ENCODE results near the gene THUMPD1. TPM values are rescaled to one million over a fixed set of nuclear protein-coding genes. Genes with fewer than 3 reads are reported as not detected.

The THUMPD1 gene
- total and polyA plus RNA-seq, 10 of the 15 experiments (the other 5 are each of a cell fraction or from before 2014, with no cell fraction given), result 21.5 to 49.5 (median 36.9) TPM

DNA sequence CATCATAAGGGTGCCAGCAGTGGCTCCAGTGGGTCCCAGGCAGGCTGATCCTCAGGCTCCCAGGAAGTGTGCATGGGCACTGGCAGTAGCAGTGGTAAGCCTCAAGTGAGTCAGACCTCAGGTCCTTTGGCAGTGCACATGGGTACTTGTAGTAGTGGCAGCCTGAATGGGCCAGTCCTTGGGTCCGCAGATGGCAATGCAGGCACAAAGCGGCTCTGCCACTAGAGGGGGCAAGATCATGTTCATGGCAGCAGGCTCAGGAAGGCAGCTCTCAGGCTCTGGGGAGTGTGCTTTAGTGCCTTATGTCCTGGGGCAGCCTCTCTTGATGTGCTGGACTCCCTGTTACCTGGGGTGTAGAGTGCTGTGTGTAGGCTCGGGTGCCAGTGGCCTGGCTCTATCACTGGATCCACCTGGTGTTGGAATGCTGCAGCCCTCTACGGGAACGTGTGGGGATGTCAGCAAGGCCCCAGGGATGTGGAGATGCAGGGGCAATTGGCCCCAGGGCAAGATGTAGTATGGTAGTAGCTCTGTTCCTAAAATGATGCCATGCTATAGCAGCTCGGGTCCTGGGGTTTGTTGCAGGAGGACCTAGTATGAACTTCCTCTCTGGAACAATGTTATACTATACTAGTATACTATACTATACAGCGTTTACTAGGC is 33.2 kb upstream of the THUMPD1 start:
- FAIRE-seq, result peak; percentile 93

More for the DNA sequence above, 33.2 kb upstream of the THUMPD1 start:
- Histone ChIP-seq H3K4me2 (ENCODE audit: control insufficient read depth, insufficient read depth) (no peak overlapping the region), H3K4me3 (no peak overlapping the region), H3K27me3 (replicated peaks in 1 of 2; ENCODE audit: control insufficient read depth in 2 of 2, insufficient read depth in 2 of 2, low read length in 1 of 2) (no peaks in the 10 kb centered on the region), H3K4me1 (ENCODE audit: control insufficient read depth, insufficient read depth, low read length) (no peaks in the 10 kb centered on the region), H4K20me1 (ENCODE audit: control insufficient read depth, insufficient read depth) (no peaks in the 10 kb centered on the region), H3K27ac (ENCODE audit: control insufficient read depth, insufficient read depth) (no peak overlapping the region), H3K79me2 (ENCODE audit: control insufficient read depth, insufficient read depth, low read length) (no peaks in the 10 kb centered on the region), H3K9ac (ENCODE audit: control insufficient read depth, insufficient read depth, low read length) (no peak overlapping the region), H3K9me3 (replicated peaks; ENCODE audit: control insufficient read depth, insufficient read depth, low read length) (no peaks in the 10 kb centered on the region), H2AFZ (ENCODE audit: control insufficient read depth, low read depth, low read length) (no peak overlapping the region), H3K36me3 (ENCODE audit: control insufficient read depth in 2 of 2, insufficient read depth in 2 of 2, low read length in 1 of 2) (no peaks in the 10 kb centered on the region)
- CTCF ChIA-PET, result interaction anchor here (0.6 to 5.3 kb wide), 15 partner anchors 10 to 307 kb away, joined by 3 to 44 read pairs (median 3); partner anchors contain the start of genes ACSM3 and THUMPD1
- SMC1A ChIA-PET (ENCODE audit: uncharacterized antibody, unreplicated experiment), result interaction anchor here (1.2 to 2.8 kb wide), 5 partner anchors 10 to 76 kb away, joined by 3 to 14 read pairs (median 4); no protein-coding TSS in a partner anchor
- TF ChIP-seq, protein P1, sequence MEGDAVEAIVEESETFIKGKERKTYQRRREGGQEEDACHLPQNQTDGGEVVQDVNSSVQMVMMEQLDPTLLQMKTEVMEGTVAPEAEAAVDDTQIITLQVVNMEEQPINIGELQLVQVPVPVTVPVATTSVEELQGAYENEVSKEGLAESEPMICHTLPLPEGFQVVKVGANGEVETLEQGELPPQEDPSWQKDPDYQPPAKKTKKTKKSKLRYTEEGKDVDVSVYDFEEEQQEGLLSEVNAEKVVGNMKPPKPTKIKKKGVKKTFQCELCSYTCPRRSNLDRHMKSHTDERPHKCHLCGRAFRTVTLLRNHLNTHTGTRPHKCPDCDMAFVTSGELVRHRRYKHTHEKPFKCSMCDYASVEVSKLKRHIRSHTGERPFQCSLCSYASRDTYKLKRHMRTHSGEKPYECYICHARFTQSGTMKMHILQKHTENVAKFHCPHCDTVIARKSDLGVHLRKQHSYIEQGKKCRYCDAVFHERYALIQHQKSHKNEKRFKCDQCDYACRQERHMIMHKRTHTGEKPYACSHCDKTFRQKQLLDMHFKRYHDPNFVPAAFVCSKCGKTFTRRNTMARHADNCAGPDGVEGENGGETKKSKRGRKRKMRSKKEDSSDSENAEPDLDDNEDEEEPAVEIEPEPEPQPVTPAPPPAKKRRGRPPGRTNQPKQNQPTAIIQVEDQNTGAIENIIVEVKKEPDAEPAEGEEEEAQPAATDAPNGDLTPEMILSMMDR (IDR thresholded peaks at IDR 0.05 in 2 of 3, conservative IDR thresholded peaks at IDR 0.05 in 1 of 3; ENCODE audit: control insufficient read depth in 2 of 3, extremely low read depth in 1 of 3, insufficient read depth in 1 of 3, low read depth in 3 of 3, low read length in 3 of 3), result peak; percentile 82 to 92 (median 92)
- TF ChIP-seq ZNF384 (IDR thresholded peaks at IDR 0.05; ENCODE audit: borderline replicate concordance, low read depth, low read length) (no peak), SMARCA5 (IDR thresholded peaks at IDR 0.05) (0 out of 2 replicates have a peak, but pooled peaks have one; percentile 31), YY1 (IDR thresholded peaks at IDR 0.05; ENCODE audit: low read depth, low read length) (peak; percentile 54; the same call in 1 of the 2 replicates), SMC3 (IDR thresholded peaks at IDR 0.05; ENCODE audit: borderline replicate concordance, low read length) (peak; percentile 50), RAD21 (IDR thresholded peaks at IDR 0.05; ENCODE audit: insufficient read depth, low read depth, low read length) (peak; percentile 54)
- TF ChIP-seq, protein P2, sequence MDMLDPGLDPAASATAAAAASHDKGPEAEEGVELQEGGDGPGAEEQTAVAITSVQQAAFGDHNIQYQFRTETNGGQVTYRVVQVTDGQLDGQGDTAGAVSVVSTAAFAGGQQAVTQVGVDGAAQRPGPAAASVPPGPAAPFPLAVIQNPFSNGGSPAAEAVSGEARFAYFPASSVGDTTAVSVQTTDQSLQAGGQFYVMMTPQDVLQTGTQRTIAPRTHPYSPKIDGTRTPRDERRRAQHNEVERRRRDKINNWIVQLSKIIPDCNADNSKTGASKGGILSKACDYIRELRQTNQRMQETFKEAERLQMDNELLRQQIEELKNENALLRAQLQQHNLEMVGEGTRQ (IDR thresholded peaks at IDR 0.05; ENCODE audit: borderline replicate concordance, low read depth, low read length), result no peak
- in situ Hi-C loops (cut with MboI) (no loop called here), intact Hi-C loops (cut with micrococcal nuclease; ENCODE audit: unreplicated experiment) (no loop called here)
- POLR2A ChIA-PET, result no interaction called here
- 50% methylated on average over 7 of the region's 7 CpGs for WGBS (ENCODE audit: insufficient coverage, insufficient replicate concordance, low lambda C conversion rate, missing lambda C conversion rate)
- no TSS peak for BruUV-seq (replicated peaks)
- ATAC-seq, result peak; percentile 100
- RAD21 ChIA-PET (ENCODE audit: unreplicated experiment), result interaction anchor here (1.0 kb wide), 1 partner anchor 29 kb away, joined by 3 read pairs; no protein-coding TSS in a partner anchor
- peak; percentile 9 for DNase-seq (ENCODE audit: low read depth, low spot score)

Measured in GM12878 (cell line).